Glutamatergic neuron (in vitro differentiated cells): ENCODE results near the gene ADARB2. TPM values are rescaled to one million over a fixed set of nuclear protein-coding genes. Genes with fewer than 3 reads are reported as not detected.

ENCODE experiments used
- DNase-seq: peaks from one replicate; pipeline ENCODE4 v3.0.0; 2022
- H3K27ac Mint-ChIP-seq: one replicate; pipeline ENCODE4 v1.8.0; 2020; ENCODE audit warnings: mild to moderate bottlenecking, mixed read lengths, inconsistent platforms; ENCODE audit not compliant: unreplicated experiment
- H3K27me3 Mint-ChIP-seq: one replicate; pipeline ENCODE4 v1.8.0; 2020; ENCODE audit warnings: mild to moderate bottlenecking, moderate library complexity, mixed read lengths, inconsistent platforms; ENCODE audit not compliant: unreplicated experiment
- H3K36me3 Mint-ChIP-seq: one replicate; pipeline ENCODE4 v1.8.0; 2020; ENCODE audit warnings: mild to moderate bottlenecking, mixed read lengths, inconsistent platforms; ENCODE audit not compliant: unreplicated experiment
- H3K4me1 Mint-ChIP-seq: one replicate; pipeline ENCODE4 v1.8.0; 2020; ENCODE audit warnings: mild to moderate bottlenecking, low read depth, mixed read lengths, inconsistent platforms; ENCODE audit not compliant: unreplicated experiment
- H3K4me3 Mint-ChIP-seq: one replicate; pipeline ENCODE4 v1.8.0; 2020; ENCODE audit warnings: mild to moderate bottlenecking, mixed read lengths, inconsistent platforms; ENCODE audit not compliant: unreplicated experiment
- H3K9me3 Mint-ChIP-seq: one replicate; pipeline ENCODE4 v1.8.0; 2020; ENCODE audit warnings: mild to moderate bottlenecking, moderate library complexity, mixed read lengths, inconsistent platforms; ENCODE audit not compliant: unreplicated experiment
- total RNA-seq: library from RNA; stranded (reverse); fragmentation: NEBNext Ultra II Directional; extraction: Animal tissue kit (Norgen Biotek cat#: 25700); gene quantifications from one replicate; pipeline ENCODE4 v1.2.1, GENCODE V29; 2021; ENCODE audit not compliant: unreplicated experiment
- TF ChIP-seq, protein P1 (sequence below): fragments of 200-600 bp; sonication (generic); IDR thresholded peaks from one replicate; pipeline ENCODE4 v1.5.0; 2021; ENCODE audit not compliant: partially characterized antibody, unreplicated experiment

The ADARB2 gene
- total RNA-seq, 1 donor from 2014 or later: 20.6 TPM

GRCh38 chr10:1601406-1601805, 135.9 kb downstream of the ADARB2 start:
- no peak for DNase-seq
- Mint-ChIP-seq H3K27me3 (peaks cover 5% of the 10 kb centered on the region), H3K36me3 (peaks cover 4% of the 10 kb centered on the region), H3K4me3 (no peak overlapping the region), H3K4me1 (peaks cover 22% of the 10 kb centered on the region), H3K27ac (no peak overlapping the region), H3K9me3 (peaks cover 9% of the 10 kb centered on the region)
- TF ChIP-seq, protein P1, sequence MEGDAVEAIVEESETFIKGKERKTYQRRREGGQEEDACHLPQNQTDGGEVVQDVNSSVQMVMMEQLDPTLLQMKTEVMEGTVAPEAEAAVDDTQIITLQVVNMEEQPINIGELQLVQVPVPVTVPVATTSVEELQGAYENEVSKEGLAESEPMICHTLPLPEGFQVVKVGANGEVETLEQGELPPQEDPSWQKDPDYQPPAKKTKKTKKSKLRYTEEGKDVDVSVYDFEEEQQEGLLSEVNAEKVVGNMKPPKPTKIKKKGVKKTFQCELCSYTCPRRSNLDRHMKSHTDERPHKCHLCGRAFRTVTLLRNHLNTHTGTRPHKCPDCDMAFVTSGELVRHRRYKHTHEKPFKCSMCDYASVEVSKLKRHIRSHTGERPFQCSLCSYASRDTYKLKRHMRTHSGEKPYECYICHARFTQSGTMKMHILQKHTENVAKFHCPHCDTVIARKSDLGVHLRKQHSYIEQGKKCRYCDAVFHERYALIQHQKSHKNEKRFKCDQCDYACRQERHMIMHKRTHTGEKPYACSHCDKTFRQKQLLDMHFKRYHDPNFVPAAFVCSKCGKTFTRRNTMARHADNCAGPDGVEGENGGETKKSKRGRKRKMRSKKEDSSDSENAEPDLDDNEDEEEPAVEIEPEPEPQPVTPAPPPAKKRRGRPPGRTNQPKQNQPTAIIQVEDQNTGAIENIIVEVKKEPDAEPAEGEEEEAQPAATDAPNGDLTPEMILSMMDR: no peak

DNA sequence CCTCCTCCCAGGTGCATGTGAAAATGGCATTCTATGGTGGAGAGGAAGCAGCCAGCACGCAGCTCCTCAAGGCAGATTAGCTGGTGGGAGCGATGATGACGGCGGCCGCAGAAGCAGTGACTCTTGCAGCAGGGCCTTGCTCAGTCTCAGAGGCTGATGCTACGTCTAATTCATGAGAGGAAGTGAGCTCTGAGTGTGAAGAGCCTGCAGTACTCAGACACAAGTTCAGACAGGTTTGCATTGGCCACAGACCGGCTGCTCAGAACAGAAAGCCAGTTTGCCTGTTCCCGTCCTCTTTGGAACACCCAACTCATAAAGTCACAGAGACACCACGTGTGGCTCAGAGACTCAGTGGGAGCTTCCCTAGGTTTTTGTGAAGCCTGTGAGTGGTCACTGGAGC, 136.5 kb downstream of the ADARB2 start:
- Mint-ChIP-seq H3K27ac (no peak overlapping the region), H3K36me3 (peaks cover 4% of the 10 kb centered on the region), H3K9me3 (peaks cover 10% of the 10 kb centered on the region), H3K4me3 (no peak overlapping the region), H3K27me3 (peaks cover 5% of the 10 kb centered on the region), H3K4me1 (peaks cover 25% of the 10 kb centered on the region)
- TF ChIP-seq, protein P1: no peak
- no peak for DNase-seq

- Mint-ChIP-seq H3K9me3 (peaks cover 12% of the 10 kb centered on the region), H3K36me3 (peaks cover 4% of the 10 kb centered on the region), H3K4me1 (peaks cover 25% of the 10 kb centered on the region), H3K27ac (peak overlapping the region; percentile 52), H3K4me3 (no peak overlapping the region), H3K27me3 (peaks cover 10% of the 10 kb centered on the region)
- TF ChIP-seq, protein P1: no peak
- DNase-seq: no peak
These were observed 138.8 kb downstream of the ADARB2 start for GRCh38 chr10:1598393-1599153.

DNA sequence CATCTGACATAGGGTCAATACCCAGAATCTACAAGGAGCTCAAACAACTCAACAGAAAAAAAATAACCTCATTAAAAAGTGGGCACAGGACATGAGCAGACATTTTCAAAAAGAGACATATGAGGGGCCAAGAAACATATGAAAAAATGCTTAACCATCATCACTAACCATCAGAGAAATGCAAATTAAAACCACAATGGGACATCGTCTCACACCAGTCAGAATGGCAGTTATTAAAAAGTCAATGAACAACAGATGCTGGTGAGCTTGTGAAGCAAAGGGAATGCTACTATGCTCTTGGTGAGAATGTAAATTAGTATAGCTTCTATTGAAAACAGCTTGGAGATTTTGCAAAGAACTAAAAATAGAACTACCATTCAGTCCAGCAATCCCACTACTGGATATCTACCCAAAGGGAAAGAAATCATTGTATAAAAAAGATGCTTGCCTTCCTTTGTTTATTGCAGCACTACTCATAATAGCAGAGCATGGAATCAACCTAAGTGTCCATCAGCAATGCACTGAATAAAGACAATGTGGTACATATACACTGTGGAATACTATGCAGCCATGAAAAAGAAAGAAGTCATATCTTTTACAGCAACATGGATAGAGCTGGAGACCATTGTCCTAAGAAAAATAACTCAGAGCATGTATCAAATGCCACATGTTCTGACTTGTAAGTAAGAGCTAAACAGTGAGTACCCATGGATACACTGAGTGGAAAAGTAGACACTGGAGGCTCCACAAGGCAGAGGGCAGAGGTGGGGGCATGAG, 139.8 kb downstream of the ADARB2 start:
- H3K27ac Mint-ChIP-seq: peak overlapping the region; percentile 52
- H3K9me3 Mint-ChIP-seq: peaks cover 9% of the 10 kb centered on the region
- peaks cover 4% of the 10 kb centered on the region for H3K36me3 Mint-ChIP-seq
- peaks cover 25% of the 10 kb centered on the region for H3K4me1 Mint-ChIP-seq
- TF ChIP-seq, protein P1: no peak
- no peak for DNase-seq
- no peak overlapping the region for H3K4me3 Mint-ChIP-seq
- peaks cover 5% of the 10 kb centered on the region for H3K27me3 Mint-ChIP-seq
